ENCODE measurements around the gene PARD3B. TPM values are rescaled to one million over a fixed set of nuclear protein-coding genes. Genes with fewer than 3 reads are reported as not detected.

PARD3B gene
- total and polyA plus RNA-seq, 2 of the 4 experiments (the other 2 are of a cell fraction) = 3.3 to 15.6 TPM

DNA sequence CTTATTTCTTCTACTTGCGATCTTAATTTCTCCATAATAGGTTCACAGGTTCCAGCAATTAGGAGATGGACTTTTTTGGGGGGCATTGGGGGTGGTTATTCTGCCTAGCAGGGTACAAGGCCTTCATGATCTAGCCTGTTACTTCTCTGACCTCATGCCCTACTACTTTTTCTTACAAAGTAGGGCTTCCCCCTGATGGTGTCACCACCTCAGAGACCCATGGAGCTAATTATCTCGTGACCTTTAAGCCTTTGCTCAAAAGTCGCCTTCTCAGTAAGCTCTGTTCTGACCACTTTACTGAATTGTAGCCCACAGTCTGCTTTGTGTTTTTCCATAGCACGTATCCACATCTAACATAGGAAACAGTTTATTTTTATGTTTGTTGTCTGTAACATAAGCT, 458.0 kb downstream of the PARD3B start:
- TF ChIP-seq MAZ (IDR thresholded peaks at IDR 0.05; ENCODE audit: borderline replicate concordance, low read depth, low read length) = no peak
- TF ChIP-seq MXI1 (IDR thresholded peaks at IDR 0.05; ENCODE audit: borderline replicate concordance, low read depth, low read length) = no peak
- TF ChIP-seq ELK1 (IDR thresholded peaks at IDR 0.05; ENCODE audit: borderline replicate concordance, low read depth, low read length) = no peak
- TF ChIP-seq CEBPB (IDR thresholded peaks at IDR 0.05; ENCODE audit: low read depth, low read length) = no peak
- Histone ChIP-seq H4K8ac (ENCODE audit: low read depth in 2 of 2, low read length in 2 of 2) (no peak overlapping the region), H3K27ac (ENCODE audit: insufficient read depth, low read length) (no peak overlapping the region), H3K4ac (ENCODE audit: low read depth, low read length) (no peak overlapping the region), H4K20me1 (ENCODE audit: insufficient read depth, low read length) (no peaks in the 10 kb centered on the region), H3K14ac (replicated peaks; ENCODE audit: low read depth, low read length) (no peak overlapping the region), H3K18ac (ENCODE audit: low read depth, low read length) (no peak overlapping the region), H2AK9ac (replicated peaks; ENCODE audit: low read depth, low read length, poor library complexity) (no peak overlapping the region), H2BK5ac (ENCODE audit: low read depth, low read length, poor library complexity, severe bottlenecking) (no peak overlapping the region), H2AFZ (replicated peaks; ENCODE audit: low read length, poor library complexity) (no peak overlapping the region), H3K36me3 (ENCODE audit: control insufficient read depth, insufficient read depth, low read length) (no peaks in the 10 kb centered on the region), H4K91ac (ENCODE audit: insufficient read depth, low read depth, low read length) (no peak overlapping the region), H3K23ac (ENCODE audit: low read depth, low read length) (no peak overlapping the region), H4K5ac (ENCODE audit: low read depth, low read length) (no peak overlapping the region), H3K27me3 (ENCODE audit: control insufficient read depth, insufficient read depth, low read length) (no peaks in the 10 kb centered on the region), H3K4me2 (ENCODE audit: low read depth, low read length) (no peak overlapping the region), H2BK20ac (ENCODE audit: low read depth, low read length) (no peak overlapping the region), H3K79me1 (ENCODE audit: low read depth in 1 of 2, low read length in 2 of 2) (0 out of 4 replicates have a peak, but pooled peaks cover 0 to 3% of the 10 kb centered on the region in 2 experiments), H2BK15ac (ENCODE audit: low read depth, low read length) (no peak overlapping the region), H3K9me3 (ENCODE audit: control insufficient read depth, insufficient read depth, low read length) (no peaks in the 10 kb centered on the region), H3K9me1 (ENCODE audit: insufficient read depth, low read length) (no peaks in the 10 kb centered on the region), H3K56ac (ENCODE audit: extremely low read depth, insufficient read depth, low read length) (no peak overlapping the region), H3K4me3 (ENCODE audit: insufficient read depth, low read depth, low read length) (no peak overlapping the region), H2BK120ac (ENCODE audit: low read depth, low read length) (no peak overlapping the region), H2AK5ac (ENCODE audit: low read depth, low read length) (no peak overlapping the region), H3K4me1 (ENCODE audit: control insufficient read depth, insufficient read depth, low read length) (no peaks in the 10 kb centered on the region), H3K9ac (ENCODE audit: low read depth, low read length) (no peak overlapping the region)
- ChIA-PET CTCF (interaction anchor here (1.1 kb wide), 1 partner anchor 9 kb away, joined by 3 read pairs; no protein-coding TSS in a partner anchor), POLR2A (ENCODE audit: unreplicated experiment) (no interaction called here)
- ATAC-seq (ENCODE audit: low read depth) (no peak), DNase-seq (no peak)
- intact Hi-C loops (cut with micrococcal nuclease) = no loop called here
- dilution Hi-C loops (cut with HindIII; ENCODE audit: low sequenced_read_pairs, unreplicated experiment) = no loop called here
- no TSS peak for BruUV-seq (replicated peaks)
- in situ Hi-C loops (cut with MboI; ENCODE audit: low sequenced_read_pairs) = no loop called here
- WGBS, 2 experiments (ENCODE audit: extremely low coverage in 2 of 2, insufficient read length in 1 of 2) = no CpG with 5 or more reads among the region's 4 CpGs
